ENCODE results near the gene DTNB. TPM values are rescaled to one million over a fixed set of nuclear protein-coding genes. Genes with fewer than 3 reads are reported as not detected.

The DTNB gene
- total and polyA plus RNA-seq, 2 of the 4 experiments (the other 2 are of a cell fraction), result 3.8 to 5.3 TPM

DNA sequence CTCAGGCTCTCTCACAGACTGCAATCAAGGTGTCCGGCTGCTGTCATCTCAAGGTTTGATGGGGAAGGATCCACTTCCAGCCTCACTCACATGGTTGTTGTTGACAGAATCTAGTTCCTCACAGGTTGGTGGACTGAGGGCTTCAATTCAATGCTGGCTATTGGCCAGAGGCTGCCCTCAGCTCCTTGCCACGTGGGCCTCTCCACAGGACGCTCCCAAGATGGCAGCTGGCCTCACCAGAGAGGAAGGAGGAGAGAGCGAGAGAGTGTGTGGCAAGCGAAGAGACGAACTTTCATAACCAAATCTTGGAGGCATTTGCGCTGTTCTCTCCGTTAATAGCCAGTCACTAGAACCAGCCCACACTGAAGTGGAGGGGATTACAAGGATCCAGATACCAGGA, 318.1 kb downstream of the DTNB start:
- Histone ChIP-seq H3K23ac (ENCODE audit: low read depth, low read length) (no peak overlapping the region), H2AFZ (replicated peaks; ENCODE audit: low read length, poor library complexity) (peak overlapping the region; percentile 33), H4K91ac (ENCODE audit: insufficient read depth, low read depth, low read length) (no peak overlapping the region), H3K4me2 (ENCODE audit: low read depth, low read length) (no peak overlapping the region), H2BK20ac (ENCODE audit: low read depth, low read length) (no peak overlapping the region), H3K79me1 (ENCODE audit: low read depth in 1 of 2, low read length in 2 of 2) (no peaks in the 10 kb centered on the region), H3K4ac (ENCODE audit: low read depth, low read length) (no peak overlapping the region), H2AK5ac (ENCODE audit: low read depth, low read length) (no peak overlapping the region), H3K18ac (ENCODE audit: low read depth, low read length) (no peak overlapping the region), H4K8ac (ENCODE audit: low read depth in 2 of 2, low read length in 2 of 2) (no peak overlapping the region), H3K56ac (ENCODE audit: extremely low read depth, insufficient read depth, low read length) (no peak overlapping the region), H2AK9ac (replicated peaks; ENCODE audit: low read depth, low read length, poor library complexity) (no peak overlapping the region), H4K20me1 (ENCODE audit: insufficient read depth, low read length) (no peaks in the 10 kb centered on the region), H3K9me1 (ENCODE audit: insufficient read depth, low read length) (no peaks in the 10 kb centered on the region), H3K9me3 (ENCODE audit: control insufficient read depth, insufficient read depth, low read length) (no peaks in the 10 kb centered on the region), H4K5ac (ENCODE audit: low read depth, low read length) (no peak overlapping the region), H3K36me3 (ENCODE audit: control insufficient read depth, insufficient read depth, low read length) (no peaks in the 10 kb centered on the region), H2BK5ac (ENCODE audit: low read depth, low read length, poor library complexity, severe bottlenecking) (no peak overlapping the region), H3K4me3 (ENCODE audit: insufficient read depth, low read depth, low read length) (no peak overlapping the region), H3K9ac (ENCODE audit: low read depth, low read length) (no peak overlapping the region), H3K27ac (ENCODE audit: insufficient read depth, low read length) (no peak overlapping the region), H3K27me3 (ENCODE audit: control insufficient read depth, insufficient read depth, low read length) (peaks cover 2% of the 10 kb centered on the region; the same call in 1 of the 2 replicates), H2BK15ac (ENCODE audit: low read depth, low read length) (no peak overlapping the region), H3K14ac (replicated peaks; ENCODE audit: low read depth, low read length) (no peak overlapping the region), H3K4me1 (ENCODE audit: control insufficient read depth, insufficient read depth, low read length) (no peaks in the 10 kb centered on the region), H2BK120ac (ENCODE audit: low read depth, low read length) (no peak overlapping the region)
- in situ Hi-C loops (cut with MboI; ENCODE audit: low sequenced_read_pairs) (no loop called here), intact Hi-C loops (cut with micrococcal nuclease) (no loop called here), dilution Hi-C loops (cut with HindIII; ENCODE audit: low sequenced_read_pairs, unreplicated experiment) (no loop called here)
- POLR2A ChIA-PET (ENCODE audit: unreplicated experiment), result no interaction called here
- DNase-seq (no peak), ATAC-seq (ENCODE audit: low read depth) (no peak)
- WGBS, 2 experiments (ENCODE audit: extremely low coverage in 2 of 2, insufficient read length in 1 of 2), result no CpG with 5 or more reads among the region's 8 CpGs
- no peak for TF ChIP-seq FOS (IDR thresholded peaks at IDR 0.05; ENCODE audit: low read depth, low read length)
- TF ChIP-seq, protein P1, sequence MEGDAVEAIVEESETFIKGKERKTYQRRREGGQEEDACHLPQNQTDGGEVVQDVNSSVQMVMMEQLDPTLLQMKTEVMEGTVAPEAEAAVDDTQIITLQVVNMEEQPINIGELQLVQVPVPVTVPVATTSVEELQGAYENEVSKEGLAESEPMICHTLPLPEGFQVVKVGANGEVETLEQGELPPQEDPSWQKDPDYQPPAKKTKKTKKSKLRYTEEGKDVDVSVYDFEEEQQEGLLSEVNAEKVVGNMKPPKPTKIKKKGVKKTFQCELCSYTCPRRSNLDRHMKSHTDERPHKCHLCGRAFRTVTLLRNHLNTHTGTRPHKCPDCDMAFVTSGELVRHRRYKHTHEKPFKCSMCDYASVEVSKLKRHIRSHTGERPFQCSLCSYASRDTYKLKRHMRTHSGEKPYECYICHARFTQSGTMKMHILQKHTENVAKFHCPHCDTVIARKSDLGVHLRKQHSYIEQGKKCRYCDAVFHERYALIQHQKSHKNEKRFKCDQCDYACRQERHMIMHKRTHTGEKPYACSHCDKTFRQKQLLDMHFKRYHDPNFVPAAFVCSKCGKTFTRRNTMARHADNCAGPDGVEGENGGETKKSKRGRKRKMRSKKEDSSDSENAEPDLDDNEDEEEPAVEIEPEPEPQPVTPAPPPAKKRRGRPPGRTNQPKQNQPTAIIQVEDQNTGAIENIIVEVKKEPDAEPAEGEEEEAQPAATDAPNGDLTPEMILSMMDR (conservative IDR thresholded peaks at IDR 0.05; ENCODE audit: low read depth, low read length), result no peak
- TF ChIP-seq, protein P2, sequence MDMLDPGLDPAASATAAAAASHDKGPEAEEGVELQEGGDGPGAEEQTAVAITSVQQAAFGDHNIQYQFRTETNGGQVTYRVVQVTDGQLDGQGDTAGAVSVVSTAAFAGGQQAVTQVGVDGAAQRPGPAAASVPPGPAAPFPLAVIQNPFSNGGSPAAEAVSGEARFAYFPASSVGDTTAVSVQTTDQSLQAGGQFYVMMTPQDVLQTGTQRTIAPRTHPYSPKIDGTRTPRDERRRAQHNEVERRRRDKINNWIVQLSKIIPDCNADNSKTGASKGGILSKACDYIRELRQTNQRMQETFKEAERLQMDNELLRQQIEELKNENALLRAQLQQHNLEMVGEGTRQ (IDR thresholded peaks at IDR 0.05; ENCODE audit: low read depth, low read length), result no peak
- no peak for TF ChIP-seq SMC3 (IDR thresholded peaks at IDR 0.05; ENCODE audit: low read depth, low read length)
- TF ChIP-seq MAFK (IDR thresholded peaks at IDR 0.05; ENCODE audit: low read depth, low read length), result no peak
- no peak for TF ChIP-seq ELK1 (IDR thresholded peaks at IDR 0.05; ENCODE audit: borderline replicate concordance, low read depth, low read length)
- TF ChIP-seq POLR2A (IDR thresholded peaks at IDR 0.05; ENCODE audit: low read depth, low read length), result no peak
- CTCF ChIA-PET, result no interaction called here
- no TSS peak for BruUV-seq (replicated peaks)
